Left renal cortex interstitium (tissue), 4 donors: Measurements from ENCODE around the gene GABRA4. TPM values are rescaled to one million over a fixed set of nuclear protein-coding genes. Genes with fewer than 3 reads are reported as not detected.
A peak's percentile ranks its signal among the peaks of the same experiment; 100 is the strongest.

Experiments used
- DNase-seq, 4 donors: peaks; one replicate each; pipeline ENCODE4 v3.0.0-alpha.2; 2013; ENCODE audit warnings: low read depth in 4 of 4, low spot score in 2 of 4, missing footprints in 1 of 4
- polyA plus RNA-seq, 4 donors: library from polyadenylated mRNA; unstranded; fragments of 120-200 nt; gene quantifications; one replicate each; pipeline ENCODE4 v1.2.1, GENCODE V29; 2013; ENCODE audit not compliant: insufficient read length in 4 of 4

GABRA4 gene
- polyA plus RNA-seq, result under 1 TPM; 0.06 to 0.13 (median 0.10) TPM

DNA sequence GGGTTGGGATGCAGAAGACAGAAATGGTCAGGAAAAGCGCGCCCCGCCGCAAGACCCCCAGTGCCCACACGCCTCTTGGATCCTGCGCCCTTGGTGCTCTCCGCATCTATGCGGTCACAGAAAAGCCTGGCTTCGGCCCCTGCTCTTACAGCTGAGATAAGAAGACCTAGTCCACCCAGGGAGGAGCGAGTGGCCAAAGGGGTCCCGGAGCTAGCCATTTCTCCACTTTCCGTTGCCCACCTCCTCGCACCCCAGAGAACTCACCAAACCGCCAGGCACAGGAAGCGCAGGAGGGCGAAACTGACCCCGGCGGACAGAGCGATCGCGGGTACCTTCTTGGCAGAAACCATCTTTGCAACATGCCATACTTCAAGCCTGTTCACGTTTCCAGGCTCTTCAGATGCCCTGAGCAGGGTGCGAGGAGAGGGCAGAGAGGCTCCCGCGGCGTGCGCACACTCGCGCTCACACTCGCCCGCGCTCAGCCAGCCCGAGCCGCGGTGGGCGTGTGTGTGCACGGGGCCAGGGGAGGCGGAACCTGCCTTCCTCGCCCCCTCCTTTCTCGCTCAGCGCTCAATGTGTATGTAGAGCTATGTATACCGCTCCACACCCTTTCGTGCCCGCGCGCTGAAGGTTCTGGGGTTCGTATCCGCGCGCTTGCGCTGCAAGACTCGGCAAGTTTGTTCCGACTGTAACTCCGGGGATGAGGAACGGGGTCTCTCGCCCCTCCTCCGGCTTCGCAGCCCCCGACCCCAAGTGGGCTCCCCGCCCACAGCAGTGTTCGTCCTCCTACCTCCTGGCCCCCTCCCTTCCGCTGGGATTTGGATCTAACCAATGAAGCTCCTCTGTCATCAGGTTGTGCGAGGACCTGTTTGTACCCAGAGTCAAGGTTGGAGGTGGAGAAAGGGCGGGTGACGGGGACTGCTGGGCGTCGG, at the start of gene GABRA4:
Gene GABRA4, minus strand, starts transcription at position 507 of the 932 bp plus-strand sequence. Its CDS starts 157 bp downstream, at position 350.
- DNase-seq, result no peak

DNA sequence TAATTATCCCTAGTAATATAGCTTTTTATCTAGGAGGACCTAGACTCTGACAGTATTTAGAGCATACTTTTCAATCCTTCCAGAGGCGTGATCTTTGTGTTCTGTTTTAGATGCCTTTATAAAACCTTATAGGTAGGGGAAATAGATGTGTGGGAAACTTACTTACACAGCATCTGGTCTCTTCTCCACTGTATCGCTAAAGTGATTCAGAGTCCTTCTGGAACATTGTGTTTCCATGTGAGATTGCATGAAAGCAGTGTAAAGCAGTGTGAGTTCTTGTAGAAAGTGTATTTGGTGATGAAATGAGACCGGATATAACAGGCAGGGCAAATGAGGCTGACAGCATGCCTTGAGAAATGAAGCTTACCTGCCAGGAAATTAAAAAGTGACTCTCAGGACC, 47.4 kb upstream of the GABRA4 start:
- no peak for DNase-seq

DNA sequence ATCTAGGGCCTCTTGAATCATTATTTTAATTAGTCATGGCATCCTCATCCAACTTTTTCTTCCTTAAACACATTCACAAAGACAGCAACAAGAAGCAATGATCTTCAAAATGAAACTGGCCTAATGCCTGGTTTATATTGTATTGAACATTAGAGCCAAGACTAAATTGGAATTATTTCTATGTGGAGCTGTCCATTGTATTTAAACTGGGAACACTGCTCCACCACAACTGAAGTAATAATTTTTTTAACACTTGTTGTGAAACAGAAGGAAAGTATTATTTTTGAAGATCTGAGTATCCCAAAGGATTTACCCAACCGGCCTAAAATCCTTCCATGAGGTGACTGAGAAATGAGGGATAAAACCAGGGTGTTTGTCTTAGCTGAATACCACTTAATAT, 44.9 kb upstream of the GABRA4 start:
- no peak for DNase-seq

DNA sequence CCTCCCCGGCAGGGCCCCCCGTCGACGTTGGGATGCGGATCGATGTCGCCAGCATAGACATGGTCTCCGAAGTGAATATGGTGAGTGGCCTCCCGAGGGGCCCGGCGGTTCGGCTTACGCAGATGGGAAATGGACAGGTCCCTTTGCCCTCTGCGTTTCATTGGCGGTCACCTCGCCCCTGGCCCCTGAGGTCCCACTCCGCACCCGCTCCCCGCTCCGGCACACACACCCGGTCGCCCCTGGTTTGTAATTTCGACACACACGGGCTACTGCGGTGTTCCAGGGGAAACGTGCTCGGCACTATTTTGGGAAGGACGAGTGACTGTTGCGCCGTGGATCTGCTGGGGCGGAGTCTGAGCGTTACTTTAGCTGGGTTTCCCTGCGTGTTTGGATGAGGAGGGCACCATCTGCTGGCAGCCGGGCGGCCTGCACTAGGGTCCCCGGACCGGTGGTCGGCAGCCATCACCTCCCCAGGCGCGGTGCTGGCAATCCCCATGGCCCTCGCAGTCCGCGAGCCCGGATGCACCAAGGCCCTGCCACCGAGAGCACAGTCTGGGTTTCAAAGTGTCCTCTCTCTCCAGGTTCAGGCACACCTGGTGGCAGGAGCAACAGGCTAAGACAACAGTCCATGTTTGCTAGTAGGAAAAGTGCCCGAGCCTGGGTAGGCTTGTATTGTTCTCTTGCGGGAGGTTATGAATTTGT, 39.2 kb upstream of the GABRA4 start:
- DNase-seq, result peak; percentile 31 to 52 (median 44)

DNA sequence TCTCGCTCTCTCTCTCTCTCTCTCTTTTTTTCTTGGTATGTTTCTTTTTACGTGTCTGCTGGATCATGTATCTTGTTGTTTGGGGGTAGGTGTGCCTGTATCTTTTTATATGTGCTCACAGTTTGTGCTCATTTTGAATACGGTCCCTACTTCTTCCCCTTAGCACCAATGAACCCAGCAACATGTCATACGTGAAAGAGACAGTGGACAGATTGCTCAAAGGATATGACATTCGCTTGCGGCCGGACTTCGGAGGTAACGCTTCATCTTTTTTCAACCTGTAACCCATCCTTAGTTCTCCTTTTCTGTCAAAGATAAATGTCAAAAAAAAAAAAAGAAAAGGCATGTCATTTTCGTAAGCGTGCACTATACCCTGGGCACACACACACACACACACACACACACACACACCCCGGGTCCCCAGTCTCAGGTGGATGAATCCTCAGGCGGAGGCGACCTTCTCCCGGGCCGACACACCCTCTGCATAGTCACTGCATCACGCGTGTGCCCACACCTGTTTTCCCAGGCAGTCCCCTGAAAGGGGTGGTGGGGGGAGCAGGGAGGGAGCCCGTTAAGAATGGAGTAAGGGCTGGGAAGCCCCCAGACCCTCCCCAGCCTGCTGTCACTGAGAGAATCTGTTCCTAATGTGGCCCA, 38.5 kb upstream of the GABRA4 start:
- no peak for DNase-seq

DNA sequence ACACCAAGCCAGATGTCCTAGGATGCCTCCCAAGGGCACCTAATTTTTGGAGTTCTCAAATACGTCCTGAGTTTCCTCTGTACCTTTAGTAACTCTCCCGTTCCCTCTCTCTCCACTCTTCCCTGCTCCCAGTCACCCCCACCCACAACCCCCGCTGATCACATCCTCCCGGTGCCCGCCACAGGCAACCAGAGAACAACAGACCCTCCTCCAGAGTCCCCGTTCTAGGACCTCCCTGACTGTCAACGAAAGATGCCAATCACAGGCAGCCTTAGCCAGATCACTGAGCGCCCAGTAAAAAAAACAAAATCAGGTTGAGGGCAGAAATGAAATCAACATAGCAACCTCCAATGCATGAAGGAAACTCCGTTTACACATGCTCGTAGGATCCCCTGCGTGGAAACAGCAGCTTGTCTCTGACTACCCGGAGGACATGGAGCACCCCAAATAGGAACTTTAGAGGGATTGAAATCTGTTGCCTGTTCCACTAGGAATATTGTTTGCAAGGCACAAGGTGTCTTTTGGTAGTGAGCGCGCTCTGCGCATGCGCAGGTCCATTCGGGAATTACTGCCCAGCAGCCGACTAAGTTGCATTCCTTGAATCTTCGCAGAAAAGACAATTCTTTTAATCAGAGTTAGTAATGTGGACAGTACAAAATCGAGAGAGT, 37.8 kb upstream of the GABRA4 start, which contains the start of gene GABRB1:
Gene GABRB1, plus strand, starts transcription at position 557 of the 668 bp plus-strand sequence.
- peak; percentile 56 to 63 (median 57) for DNase-seq

DNA sequence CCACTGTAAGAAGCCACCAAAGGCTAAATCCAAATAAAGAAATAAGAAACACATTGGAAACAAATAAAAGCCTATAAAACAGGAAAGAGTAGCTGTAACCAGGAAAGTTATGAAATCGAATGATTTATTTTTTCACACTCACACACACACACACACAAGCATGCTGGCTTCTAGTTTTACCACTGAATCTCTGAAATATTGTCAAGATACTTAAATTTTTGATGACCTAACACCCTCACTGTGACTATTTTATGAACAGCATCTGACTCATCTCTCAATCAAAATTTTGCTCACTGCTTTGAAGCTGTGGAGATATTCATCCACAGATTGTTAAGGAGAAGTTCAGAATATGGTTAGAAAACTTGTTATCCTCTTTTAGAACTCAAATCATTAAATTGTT, 24.1 kb upstream of the GABRA4 start:
- no peak for DNase-seq

DNA sequence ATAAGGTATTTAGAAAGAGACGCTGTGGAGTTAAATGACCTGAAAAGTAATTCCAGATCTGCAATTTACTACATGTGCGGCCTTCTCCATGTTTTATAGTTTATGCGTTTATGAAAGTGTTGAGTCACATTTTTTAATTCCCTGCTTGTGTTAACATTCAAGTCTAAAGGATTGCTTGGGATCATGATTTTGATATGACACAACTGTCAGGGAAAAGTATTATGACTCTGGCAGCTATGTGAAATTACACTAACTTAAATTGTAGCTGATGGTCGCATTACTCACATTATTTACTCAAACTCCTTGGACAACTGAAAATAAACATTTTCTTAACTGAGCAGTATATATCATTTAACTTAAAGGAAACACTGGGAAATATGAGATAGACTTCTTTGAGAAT, 23.7 kb upstream of the GABRA4 start:
- DNase-seq, result no peak

DNA sequence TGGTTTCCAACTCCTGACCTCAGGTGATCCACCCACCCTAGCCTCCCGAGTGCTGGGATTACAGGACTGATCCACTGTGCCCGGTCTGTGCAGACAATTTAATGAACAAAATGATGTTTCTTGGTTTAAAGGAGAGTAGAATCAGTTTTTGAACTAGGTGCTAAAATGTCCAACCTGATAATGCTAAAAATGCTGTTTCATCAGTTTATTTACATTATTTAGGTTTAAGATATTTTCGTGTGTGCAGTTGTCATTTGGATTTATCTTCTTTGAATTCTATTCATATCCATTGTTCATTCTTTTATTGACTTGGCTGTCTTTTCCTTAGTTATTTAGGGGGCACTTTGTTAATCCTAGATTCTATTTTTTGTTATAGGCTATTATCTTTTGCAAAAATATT, 20.0 kb upstream of the GABRA4 start:
- no peak for DNase-seq

DNA sequence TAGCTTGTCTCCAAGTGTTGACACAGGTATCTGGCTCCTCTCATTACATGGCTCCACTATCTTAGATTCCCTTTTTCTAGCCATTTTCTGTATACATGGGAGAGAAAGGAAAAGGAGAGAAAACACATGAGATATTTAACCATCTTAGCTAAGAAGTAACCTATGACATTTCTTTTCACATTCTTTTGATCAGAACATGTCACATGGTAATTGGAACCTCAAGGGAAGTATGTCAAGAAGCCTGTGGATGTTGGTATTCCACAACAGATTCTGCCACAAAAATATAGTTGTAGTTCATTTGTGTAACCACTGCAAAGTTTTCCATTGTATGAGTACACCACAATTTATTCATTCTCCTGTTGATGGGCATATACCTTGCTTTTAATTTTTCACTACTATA, 19.3 kb upstream of the GABRA4 start:
- DNase-seq, result no peak

DNA sequence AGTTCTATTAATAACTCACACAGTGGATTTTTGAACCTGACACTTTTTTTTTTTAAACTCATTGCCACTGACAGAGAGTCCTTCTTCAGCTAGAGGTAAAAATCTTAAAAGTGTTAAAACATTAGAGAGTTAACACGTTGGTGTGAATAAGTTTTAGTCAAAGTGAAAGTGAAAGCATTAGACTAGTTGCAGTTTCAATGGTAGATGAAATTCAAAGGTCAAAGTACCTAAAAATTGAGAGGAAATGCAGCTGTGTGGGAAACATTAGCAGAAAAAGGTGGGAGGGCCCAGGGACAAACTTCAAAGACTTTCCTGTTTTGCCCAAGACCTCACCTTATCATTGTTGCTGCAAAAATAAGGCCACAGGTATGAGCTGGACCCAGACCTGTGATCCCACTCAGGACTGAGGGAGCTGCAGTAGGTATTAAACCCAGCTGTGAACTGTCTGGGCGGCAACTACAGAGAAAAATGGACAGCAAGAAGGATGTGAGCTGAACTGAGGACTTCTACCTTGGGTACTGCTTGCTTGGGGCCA, 17.6 kb upstream of the GABRA4 start:
- DNase-seq, result no peak

DNA sequence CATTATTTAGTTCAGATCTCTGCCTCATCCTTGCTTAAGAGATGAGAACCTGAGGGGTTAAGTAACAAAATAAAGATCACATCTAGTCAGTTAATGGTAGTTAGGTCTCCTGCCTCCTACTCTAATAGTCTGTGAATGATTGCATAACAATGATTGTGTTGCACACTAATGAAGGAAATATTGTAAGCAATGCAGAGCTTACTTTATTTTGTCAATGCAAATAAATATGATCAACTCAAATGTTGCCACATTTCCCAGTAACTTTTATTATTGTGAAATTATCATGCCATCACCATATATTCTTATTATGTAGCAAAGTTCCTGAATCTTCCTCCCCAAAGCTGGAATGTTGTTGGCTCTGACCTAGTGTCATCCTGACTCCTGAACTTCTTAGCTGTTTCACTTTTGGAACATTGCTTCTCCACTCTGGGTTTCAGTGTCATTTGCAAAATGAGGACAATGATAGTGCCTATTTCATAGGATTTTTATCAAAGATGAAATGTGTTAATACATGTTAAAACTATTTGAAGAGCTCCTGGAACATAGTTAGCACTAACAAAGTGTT, 17.0 kb upstream of the GABRA4 start:
- no peak for DNase-seq

DNA sequence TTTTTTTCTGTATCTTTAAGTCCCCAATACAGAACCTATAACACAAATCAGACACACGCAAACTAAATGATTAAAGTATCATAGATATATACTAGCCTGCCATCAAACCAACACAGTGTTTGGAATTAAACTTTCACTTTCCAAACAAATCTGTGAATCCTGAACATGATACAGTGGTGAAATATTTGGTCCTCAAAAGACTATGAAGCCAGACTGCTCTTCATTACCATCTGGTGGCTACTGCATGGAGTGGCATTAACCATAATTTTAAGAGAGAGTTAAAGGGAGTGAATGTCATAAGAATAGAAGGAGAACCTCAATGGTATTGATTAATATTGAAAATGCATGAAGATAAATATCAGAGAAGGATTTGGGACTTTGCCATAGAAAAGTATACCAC, 9.2 kb upstream of the GABRA4 start:
- DNase-seq, result no peak

DNA sequence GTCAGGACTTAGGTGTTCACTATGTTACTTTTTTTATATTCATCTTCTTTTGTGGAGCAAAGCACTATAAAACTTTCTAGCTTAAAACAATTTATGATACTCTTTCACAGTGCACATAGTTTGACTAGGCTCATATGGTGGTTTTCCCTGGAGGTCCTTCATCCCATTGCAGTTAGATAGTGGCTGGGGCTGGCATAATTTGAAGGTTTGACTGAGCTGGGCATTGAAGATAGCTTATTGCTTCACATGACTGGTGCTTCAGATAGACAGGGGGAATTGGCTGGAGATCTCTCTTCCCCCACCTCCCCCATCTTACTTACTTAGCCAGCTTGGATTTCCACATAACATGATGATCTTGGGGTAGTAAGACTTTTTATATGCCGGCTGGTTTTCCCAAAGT, 7.0 kb upstream of the GABRA4 start:
- DNase-seq, result no peak

DNA sequence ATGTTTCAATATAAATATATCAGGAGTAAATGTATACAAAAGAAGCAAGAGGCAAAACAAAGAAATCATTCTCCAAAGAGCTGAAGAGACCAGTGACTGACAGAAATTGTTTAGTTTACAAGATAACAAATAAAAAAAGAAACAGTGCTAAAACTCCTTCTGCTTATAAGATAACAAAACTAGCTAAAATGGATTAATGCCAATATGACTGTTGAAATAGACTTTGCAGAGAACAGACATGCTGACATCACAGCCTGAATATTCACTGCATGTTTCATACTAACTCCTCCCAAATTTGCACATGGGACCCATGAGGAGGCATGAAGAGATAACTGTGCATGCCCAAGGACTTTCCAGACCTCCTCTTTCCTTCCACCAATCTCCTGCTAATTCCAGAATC, 6.2 kb upstream of the GABRA4 start:
- no peak for DNase-seq

DNA sequence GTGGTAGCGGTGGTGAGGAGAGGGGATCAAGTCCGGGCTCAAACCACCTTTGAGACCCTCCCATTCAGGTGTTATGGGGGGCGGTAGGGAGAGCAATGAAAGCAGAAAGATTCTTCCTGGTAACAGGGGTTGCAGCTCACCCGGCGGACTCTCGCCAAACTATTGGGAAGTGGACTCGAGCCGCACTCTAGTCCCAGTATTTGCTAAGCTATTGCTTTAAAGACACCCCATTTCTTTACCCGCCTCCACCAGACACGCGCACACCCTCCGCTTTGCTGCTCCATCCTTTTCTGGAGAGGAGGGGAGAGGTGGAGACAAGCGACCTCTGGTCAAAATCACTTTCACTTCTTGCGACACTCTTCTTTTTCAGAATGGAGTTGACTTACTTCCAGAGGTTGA, 625 bp upstream of the GABRA4 start:
- no peak for DNase-seq

DNA sequence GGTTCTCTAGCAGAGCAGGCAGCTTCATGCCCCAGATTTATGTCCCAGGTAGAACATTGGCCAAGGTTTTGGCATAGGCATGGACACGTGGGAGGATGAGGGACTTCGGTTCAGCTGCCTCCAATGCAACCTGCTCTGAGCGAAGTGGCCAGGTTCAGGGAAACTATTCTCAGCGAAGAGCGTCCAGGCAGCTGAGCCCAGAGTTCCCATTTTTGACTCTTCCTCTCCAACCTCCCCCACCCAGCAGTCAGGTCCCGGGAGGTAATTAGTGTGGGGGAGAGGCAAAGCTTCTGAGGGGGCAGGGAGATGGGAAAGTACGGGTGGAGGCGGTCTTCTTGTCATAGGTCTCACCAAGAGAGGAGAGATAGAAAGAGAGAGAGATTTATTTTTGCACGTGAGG, 1.0 kb downstream of the GABRA4 start:
- no peak for DNase-seq

DNA sequence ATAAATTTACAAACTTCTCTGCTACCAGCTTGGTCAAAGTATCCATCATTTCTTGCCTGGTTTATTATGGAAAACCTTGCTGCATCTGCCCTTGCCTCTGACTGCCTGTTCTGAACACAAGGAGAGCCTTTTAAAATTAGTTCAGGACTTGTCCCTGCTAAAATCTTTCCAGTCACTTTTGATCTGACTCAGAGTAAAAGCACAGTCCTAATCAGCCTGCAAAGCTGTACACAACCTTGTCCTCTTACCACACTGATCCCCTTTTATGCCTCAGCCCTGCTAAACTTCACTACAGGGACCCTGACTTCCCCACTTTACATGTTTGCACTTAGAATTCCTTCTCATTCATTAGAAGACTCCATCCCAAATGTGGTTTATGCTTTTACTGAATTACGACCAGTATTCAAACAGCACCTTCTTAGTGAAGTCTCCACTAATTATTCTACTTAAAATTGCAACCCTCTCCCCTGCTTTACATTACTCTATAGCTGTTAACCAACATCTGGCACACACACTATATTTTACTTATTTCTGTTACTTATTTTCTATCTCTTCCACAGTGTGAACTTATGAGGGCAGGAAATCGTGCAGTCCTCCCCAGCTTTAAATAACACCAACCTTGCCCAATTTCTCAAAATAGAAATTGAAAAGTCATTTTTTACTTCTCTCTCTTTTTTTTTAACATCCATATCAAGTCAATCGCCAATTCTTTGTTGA, 6.3 kb downstream of the GABRA4 start:
- no peak for DNase-seq

DNA sequence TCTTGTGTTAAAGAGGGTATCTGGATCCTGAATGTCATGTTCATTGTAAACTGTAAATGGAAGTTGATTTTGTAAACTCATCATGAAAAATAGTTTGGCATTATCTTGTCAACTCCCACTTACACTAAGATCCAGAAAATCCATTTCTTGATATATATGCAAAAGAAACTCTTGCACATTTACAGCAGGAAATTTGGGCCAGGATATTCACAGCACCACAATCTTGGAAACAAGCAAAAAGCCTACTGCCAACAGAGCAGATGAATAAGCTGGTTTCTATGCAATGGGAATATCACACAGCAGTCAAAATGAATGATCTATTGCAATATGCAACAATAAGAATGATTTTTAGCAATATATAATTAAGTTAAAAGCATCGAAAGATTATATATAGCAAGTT, 8.6 kb downstream of the GABRA4 start:
- no peak for DNase-seq
